Measurements from ENCODE around the gene MRPS22. TPM values are rescaled to one million over a fixed set of nuclear protein-coding genes. Genes with fewer than 3 reads are reported as not detected.

MRPS22 gene
- total and polyA plus RNA-seq, 2 of the 13 experiments (the other 11 are each of a cell fraction or from before 2014, with no cell fraction given), result 52.7 to 113 TPM

- TF ChIP-seq BHLHE40 (IDR thresholded peaks at IDR 0.05; ENCODE audit: low read length), result no peak
- no peak for TF ChIP-seq HDAC1 (CRISPR knock-in tag; IDR thresholded peaks at IDR 0.05)
- no peak for TF ChIP-seq SMAD9 (CRISPR knock-in tag; IDR thresholded peaks at IDR 0.05)
- no peak for TF ChIP-seq NFIB (CRISPR knock-in tag; IDR thresholded peaks at IDR 0.05; ENCODE audit: borderline replicate concordance)
- no peak for TF ChIP-seq ATF7 (IDR thresholded peaks at IDR 0.05)
- no peak for TF ChIP-seq ATF7 (CRISPR knock-in tag; IDR thresholded peaks at IDR 0.05)
- no peak for TF ChIP-seq BRD4 (CRISPR knock-in tag; IDR thresholded peaks at IDR 0.05)
- TF ChIP-seq, protein P1, sequence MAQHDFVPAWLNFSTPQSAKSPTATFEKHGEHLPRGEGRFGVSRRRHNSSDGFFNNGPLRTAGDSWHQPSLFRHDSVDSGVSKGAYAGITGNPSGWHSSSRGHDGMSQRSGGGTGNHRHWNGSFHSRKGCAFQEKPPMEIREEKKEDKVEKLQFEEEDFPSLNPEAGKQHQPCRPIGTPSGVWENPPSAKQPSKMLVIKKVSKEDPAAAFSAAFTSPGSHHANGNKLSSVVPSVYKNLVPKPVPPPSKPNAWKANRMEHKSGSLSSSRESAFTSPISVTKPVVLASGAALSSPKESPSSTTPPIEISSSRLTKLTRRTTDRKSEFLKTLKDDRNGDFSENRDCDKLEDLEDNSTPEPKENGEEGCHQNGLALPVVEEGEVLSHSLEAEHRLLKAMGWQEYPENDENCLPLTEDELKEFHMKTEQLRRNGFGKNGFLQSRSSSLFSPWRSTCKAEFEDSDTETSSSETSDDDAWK (CRISPR knock-in tag; IDR thresholded peaks at IDR 0.05), result no peak
- no peak for TF ChIP-seq ZBTB34 (CRISPR knock-in tag; IDR thresholded peaks at IDR 0.05)
- no peak for TF ChIP-seq MED8 (CRISPR knock-in tag; IDR thresholded peaks at IDR 0.05; ENCODE audit: insufficient replicate concordance)
- TF ChIP-seq NFE2L2 (IDR thresholded peaks at IDR 0.05; ENCODE audit: low read length), result no peak
- TF ChIP-seq KAT8 (CRISPR knock-in tag; IDR thresholded peaks at IDR 0.05), result no peak
- no peak for TF ChIP-seq MTF1 (CRISPR knock-in tag; IDR thresholded peaks at IDR 0.05)
- no peak for TF ChIP-seq MBNL3 (CRISPR knock-in tag; conservative IDR thresholded peaks at IDR 0.05)
- TF ChIP-seq SRF (IDR thresholded peaks at IDR 0.05; ENCODE audit: low read depth, low read length), result no peak
- TF ChIP-seq GTF3A (CRISPR knock-in tag; conservative IDR thresholded peaks at IDR 0.05), result no peak
- no peak for TF ChIP-seq WIZ (CRISPR knock-in tag; IDR thresholded peaks at IDR 0.05)
- TF ChIP-seq ZNF7 (CRISPR knock-in tag; IDR thresholded peaks at IDR 0.05), result no peak
- no peak for TF ChIP-seq KDM4B (CRISPR knock-in tag; IDR thresholded peaks at IDR 0.05)
- TF ChIP-seq NAIF1 (CRISPR knock-in tag; IDR thresholded peaks at IDR 0.05; ENCODE audit: borderline replicate concordance), result no peak
- TF ChIP-seq GATAD2A (CRISPR knock-in tag; IDR thresholded peaks at IDR 0.05), result no peak
- no peaks in the 10 kb centered on the region for H4K20me1 ChIP-seq (ENCODE audit: insufficient read depth, low read length)
- no peak overlapping the region for H3K9ac ChIP-seq (ENCODE audit: insufficient read depth, low read depth, low read length)
- H3K36me3 ChIP-seq (replicated peaks in 1 of 2; ENCODE audit: control insufficient read depth in 1 of 2, insufficient read depth in 2 of 2, low read length in 2 of 2), result no peaks in the 10 kb centered on the region
- peaks cover 42% of the 10 kb centered on the region for H3K4me1 ChIP-seq (ENCODE audit: insufficient read depth, low read length)
- in situ Hi-C loops (cut with HindIII; ENCODE audit: extremely low pct_ligation_motif_present, low pct_unique_long_range_greater_than_20kb) (no loop called here), intact Hi-C loops (cut with micrococcal nuclease; ENCODE audit: unreplicated experiment) (no loop called here)
- ChIA-PET CTCF (ENCODE audit: low intra/inter-chr PET ratio, low total read pairs) (no interaction called here), POLR2A (no interaction called here)
- H3K4me3 ChIP-seq (replicated peaks in 1 of 3; ENCODE audit: insufficient read depth in 1 of 3, low read depth in 2 of 3, low read length in 3 of 3), result no peak overlapping the region
- BruUV-seq (replicated peaks), result no TSS peak
- no peak overlapping the region for H3K27ac ChIP-seq (ENCODE audit: extremely low read length, insufficient read depth, low read length)
- H3K27me3 ChIP-seq (ENCODE audit: control insufficient read depth in 1 of 2, insufficient read depth in 2 of 2, low read length in 2 of 2), result no peaks in the 10 kb centered on the region
- no peak overlapping the region for H3K4me2 ChIP-seq (ENCODE audit: low read depth, low read length)
- no peak for DNase-seq (ENCODE audit: low spot score)
- H3K79me2 ChIP-seq (ENCODE audit: insufficient read depth, low read length), result no peaks in the 10 kb centered on the region
- no peak for FAIRE-seq
- H3K9me3 ChIP-seq (ENCODE audit: low read length), result no peaks in the 10 kb centered on the region
- 30% methylated on average over 5 of the region's 5 CpGs for WGBS (ENCODE audit: low lambda C conversion rate)
- no peak overlapping the region for H2AFZ ChIP-seq (ENCODE audit: low read length)
- no peak for ATAC-seq
These were observed 40.6 kb upstream of the MRPS22 start for GRCh38 chr3:139303216-139303615.

All from HepG2 (cell line).